ENCODE data around the gene CHD2.

Gene CHD2

GRCh38 chr15:93068581-93069199 is 168.6 kb downstream of the CHD2 start:
- DNase-seq (ENCODE audit: low read depth), result no peak

- no peak for DNase-seq (ENCODE audit: low read depth)
Observed at GRCh38 chr15:93070132-93070531, 170.0 kb downstream of the CHD2 start.

- no peak for DNase-seq (ENCODE audit: low read depth)
Observed at GRCh38 chr15:93070551-93071296, 170.6 kb downstream of the CHD2 start.

DNA sequence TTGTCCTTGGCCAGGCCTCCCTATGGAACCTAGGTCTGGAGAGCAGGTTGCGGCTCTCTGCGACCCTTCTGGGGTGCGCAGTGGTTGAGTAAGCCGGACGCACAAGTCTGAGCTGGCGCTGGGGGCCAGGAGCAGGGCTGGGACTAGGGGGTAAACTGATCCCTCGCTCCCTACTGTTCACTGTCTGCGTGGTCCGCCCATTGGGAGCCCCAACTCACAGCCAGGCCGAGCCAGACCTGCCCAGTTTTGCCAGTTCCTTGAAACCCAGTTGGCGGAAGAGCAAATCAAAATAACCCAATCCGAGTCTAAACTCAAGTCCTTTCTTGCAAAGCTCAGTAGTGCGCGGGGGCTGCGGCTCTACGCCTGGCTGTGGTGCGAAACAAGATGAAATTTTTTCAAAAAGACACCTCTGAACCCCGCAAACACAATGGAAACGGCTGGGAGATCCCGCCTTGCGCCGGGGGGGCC is 171.4 kb downstream of the CHD2 start:
- DNase-seq (ENCODE audit: low read depth), result no peak

GRCh38 chr15:93072011-93072410 is 171.9 kb downstream of the CHD2 start:
- no peak for DNase-seq (ENCODE audit: low read depth)

- DNase-seq (ENCODE audit: low read depth), result no peak
Observed at GRCh38 chr15:93072411-93073394, 172.6 kb downstream of the CHD2 start.

GRCh38 chr15:93073465-93073952 is 173.4 kb downstream of the CHD2 start:
- no peak for DNase-seq (ENCODE audit: low read depth)

DNA sequence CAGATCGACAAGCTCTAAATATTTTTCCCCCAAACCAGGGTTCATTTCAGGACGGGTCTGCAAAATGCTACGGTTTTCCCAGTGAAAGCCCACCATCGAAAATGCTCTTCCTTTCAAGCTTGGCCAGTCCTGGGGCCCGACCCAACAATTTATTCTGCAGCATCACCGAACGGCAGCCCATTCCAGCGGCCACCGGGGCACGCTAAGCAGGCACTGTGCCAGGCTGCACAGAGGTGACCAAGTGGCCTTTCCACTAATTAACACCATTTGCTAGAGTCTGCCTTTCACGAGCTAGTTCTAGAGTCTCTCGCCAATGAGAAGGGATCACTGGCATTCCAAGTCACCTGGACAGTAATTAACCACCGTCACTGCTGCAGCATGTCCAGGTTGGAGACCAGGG is 174.5 kb downstream of the CHD2 start:
- DNase-seq (ENCODE audit: low read depth), result no peak

DNA sequence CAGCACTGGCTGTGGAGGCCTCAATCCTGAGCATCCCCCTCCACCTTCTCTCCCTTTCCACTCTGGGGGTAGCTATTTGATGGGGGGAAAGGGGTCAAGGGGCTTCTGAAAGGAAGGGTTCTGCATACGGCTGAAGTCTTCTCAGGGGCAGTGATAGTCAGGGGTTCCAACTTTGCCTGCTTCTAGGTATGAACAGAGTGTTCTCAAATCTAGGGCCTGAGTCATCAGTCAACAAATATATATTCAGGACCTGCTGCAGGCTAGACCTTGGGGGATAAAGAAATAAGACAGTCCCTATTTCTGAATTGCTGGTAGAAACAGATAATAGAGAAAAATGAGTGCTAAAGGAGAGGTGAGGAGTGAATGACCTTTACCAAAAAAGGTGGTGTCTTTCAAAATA is 176.1 kb downstream of the CHD2 start:
- DNase-seq (ENCODE audit: low read depth), result no peak

DNA sequence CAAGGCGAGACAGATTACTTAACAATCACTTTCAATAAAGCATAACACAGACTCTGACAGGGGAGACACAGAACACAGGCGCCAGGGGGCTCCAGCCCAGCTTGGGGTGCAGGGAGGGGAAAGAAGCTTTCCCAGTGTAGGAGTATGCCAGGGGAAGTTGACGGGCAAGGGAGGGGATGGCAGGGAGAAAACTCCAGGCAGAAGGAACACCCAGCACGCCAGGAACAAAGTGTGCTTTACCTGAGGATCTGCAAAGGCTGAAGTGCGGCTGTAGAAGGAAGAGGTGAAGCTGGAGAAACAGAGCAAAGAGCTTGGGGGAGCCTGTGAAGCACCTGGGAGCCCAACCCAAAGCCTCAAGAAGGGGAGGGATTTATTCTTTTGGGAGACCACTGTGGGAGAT is 176.8 kb downstream of the CHD2 start:
- DNase-seq (ENCODE audit: low read depth), result no peak
